CD1c-positive myeloid dendritic cell (primary cell): Measurements from ENCODE around the gene SPATA22.
"Not testable (repeated sequence)": the region's sequence is repeated elsewhere in the genome, so short reads cannot be mapped to it uniquely, and the experiment has no call there.

Experiments used
- DNase-seq: peaks from one replicate; pipeline ENCODE4 v3.0.0-alpha.2; 2016; ENCODE audit errors: extremely low spot score

SPATA22 gene

DNA sequence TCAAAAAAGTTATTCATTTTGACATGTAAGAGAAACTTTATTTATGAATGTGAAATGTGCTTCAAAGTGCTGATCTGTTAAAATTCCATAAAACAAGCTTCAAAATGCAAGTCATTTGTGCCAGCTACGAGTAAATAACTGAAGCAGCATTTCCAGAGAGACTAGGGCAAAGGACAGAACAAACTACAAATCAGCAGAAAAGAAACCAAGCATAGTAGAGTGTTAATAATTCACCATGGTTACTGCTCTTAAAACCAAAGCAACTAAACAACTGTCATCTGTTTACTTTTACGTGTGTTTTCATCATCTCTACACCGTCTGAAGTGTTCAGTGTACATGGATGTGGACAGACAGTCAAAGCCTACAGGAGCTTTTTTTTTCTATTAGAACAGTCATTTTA is 2.6 kb upstream of the SPATA22 start:
- no peak for DNase-seq

DNA sequence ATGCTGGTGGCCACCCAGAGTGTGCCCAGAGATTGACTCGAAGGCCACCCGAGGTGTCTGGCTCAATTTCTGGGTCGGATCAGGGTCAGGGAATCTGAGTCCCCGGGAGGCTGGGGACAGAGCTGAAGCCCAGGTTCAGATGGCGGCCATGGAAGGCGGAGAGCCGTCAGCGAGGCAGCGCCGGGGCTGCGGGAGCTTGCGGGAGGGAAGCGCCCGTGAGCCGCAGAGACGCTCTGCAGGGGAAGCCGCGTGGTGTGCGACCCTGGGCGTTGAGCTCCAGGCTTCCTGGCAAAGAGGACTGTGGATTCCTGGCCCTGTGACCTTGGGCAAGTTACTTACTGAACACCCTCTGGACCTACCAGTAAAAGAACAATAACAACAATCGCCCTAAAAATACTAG is 518 bp upstream of the SPATA22 start:
- no peak for DNase-seq

DNA sequence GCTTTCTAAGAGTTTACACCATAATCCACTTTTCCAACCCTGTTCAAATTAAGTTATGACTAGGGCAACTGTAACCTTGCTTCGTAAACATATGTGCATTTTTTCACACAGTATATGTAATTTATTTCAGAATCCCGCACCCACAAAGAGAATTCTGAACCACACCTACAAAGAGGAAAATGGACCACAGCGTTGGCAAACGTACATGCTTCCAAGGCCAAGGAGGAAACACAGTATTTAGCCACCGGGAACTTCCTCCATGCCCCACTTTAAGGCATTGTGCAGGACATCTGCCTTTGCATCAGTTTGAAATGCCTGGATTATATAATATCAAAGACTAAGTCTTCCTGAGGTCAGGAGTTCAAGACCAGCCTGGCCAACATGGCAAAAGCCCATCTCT is 2.1 kb downstream of the SPATA22 start:
- DNase-seq: no peak

DNA sequence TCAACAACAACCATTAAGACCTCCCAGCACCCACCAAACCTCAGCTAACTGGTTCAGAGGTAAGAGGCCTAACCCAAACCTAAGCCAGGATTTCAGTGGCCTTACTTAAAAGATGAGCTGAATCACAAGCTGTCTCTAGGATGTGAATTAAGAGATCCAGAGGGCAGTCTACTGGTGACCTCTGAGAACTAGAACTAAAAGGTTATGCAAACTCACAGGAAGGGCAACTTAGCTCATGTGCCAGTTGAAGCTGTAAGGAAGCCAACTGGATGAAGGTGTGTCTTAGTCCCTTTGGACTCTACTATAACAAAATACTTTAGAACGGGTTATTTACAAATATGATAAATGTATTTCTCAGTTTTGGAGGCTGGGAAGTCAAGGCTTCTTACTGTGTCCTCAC is 5.3 kb downstream of the SPATA22 start:
- DNase-seq: not testable (repeated sequence)

DNA sequence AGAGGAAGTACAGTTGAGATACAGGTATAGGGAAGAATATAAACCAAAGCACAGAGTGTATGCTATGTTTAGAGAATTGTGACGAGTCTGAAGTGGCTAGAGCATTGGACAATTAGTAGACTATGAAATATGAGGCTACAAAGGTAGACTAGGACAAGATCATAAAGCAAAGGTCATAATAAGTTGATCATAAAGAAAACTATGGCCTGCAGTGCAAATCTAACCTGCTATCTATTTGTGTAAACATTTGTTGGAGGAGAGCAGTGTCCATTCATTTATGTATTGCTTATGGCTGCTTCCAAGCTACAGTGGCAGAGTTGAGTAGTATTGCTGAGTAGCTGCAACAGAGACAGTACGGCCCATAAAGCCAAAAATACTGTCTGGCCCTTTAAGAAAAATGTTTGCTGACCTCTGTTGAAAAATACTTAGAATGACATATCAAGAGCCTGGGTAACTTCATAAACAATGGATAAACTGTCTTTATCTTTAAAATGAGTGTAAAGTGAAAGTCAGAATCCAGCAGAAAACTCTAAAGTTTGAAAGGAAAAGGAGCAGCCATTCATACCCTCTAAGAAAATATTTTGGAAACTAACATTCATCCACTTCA is 23.5 kb downstream of the SPATA22 start:
- DNase-seq: no peak

DNA sequence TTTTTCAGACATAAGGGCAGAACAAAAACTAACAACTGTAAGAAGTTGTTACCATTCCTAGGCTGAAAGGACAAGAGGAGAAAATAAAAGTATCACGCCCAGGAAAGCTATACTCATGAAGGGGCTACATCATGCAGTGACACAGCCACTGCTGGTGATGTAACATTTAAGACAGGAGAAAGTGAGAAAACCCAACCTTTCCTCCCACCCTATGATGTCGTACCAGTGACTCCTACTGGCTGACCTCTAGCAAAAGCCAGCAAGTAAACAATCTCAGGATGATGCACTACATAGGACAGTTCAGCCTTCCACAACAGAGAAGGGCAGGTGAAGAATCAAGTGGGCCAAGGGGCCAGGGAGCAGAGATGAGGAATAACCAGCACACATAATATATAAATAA is 24.0 kb downstream of the SPATA22 start:
- DNase-seq: no peak

DNA sequence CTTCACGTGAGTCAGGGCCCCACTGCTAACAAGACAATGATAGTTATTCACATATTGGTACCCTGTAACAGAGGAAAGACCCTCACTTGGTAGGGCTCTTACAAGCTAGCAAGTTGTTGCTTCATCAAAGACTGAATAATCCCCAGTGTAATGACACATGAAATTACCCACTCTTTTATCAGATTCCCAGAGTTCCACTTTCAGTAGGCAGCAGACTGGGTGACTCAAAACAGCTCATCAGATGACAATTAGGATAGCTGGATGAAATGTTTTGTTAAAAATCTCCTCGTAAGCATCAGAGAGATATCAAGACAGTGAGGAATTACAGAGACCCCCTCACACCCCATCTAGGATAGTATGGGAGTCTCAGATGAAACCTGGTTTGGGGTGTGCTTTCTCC is 31.2 kb downstream of the SPATA22 start:
- no peak for DNase-seq

DNA sequence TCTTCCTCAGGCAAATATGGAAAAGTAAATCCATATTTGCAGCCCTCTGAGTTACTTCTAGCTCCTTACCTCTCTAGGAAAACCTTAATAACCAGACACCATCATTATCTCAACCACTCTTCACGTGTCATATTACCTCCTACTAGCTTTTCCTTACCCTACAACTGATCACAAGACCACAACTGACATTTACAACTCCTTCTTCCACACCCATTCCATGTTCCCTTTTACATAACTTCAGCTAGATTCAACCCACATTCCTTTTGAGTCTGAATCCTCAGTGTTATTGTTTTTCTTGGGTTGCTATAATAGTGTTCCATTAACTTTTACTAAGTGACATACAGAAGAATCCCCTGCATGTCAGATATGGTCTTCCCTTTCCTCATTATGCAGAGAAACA is 33.3 kb downstream of the SPATA22 start:
- DNase-seq: no peak

DNA sequence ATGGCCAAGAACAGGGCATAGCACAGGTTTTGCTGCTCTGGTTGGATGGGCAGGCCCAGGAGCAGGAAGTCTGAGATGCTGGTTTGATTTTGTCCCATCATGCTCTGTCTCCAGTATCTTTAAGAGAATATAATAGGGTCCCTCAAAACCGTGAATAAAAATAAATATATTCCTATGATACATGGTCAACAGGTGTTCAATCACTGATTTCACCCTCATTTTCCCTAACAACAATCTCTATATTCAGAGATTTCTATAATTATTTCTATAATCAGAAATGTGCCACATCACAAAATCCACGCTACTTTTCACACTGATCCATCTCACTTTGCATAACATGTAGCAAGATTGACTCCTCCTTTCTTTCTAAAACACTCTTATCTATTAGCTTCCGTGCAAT is 37.9 kb downstream of the SPATA22 start, which contains the start of gene OR1E2:
OR1E2 (minus strand) TSS at position 101 of the 400 bp plus-strand sequence; CDS start at position 101, 0 bp downstream.
- DNase-seq: no peak

DNA sequence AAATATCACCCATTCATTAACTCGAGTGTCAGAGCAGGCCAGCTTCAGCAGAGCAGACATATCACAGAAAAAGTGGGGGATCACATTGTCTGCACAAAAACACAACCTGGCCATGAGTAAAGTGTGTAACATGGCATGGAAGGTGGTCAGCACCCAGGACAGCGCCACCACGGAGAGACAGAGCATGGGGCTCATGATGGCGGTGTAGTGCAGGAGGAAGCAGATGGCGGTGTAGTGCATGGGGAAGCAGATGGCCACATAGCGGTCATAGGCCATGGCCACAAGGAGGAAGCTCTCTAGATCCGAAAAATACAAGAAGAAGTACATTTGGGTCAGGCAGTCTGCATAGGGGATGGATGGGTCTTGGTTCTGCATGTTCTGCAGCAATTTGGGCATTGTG is 38.4 kb downstream of the SPATA22 start:
- DNase-seq: peak; percentile 46

DNA sequence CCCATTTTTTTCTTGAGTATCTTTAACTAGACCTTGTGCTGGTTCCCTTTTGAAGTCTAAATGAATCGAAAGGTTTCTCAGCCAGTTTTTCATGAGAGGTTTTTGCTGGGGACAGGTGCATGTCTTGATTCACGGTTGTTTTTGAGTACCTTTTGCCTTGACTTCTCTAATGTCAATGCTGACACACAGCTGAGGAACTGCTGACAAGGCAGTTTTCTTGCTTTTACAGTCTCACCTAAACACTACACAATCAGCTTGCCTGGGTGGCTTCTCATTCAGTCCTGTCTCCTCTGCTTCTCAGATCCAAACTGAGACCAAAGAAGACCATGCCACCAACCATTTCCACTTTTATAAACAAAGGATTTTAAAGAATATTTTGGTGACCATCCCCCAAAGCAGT is 53.4 kb downstream of the SPATA22 start:
- no peak for DNase-seq

DNA sequence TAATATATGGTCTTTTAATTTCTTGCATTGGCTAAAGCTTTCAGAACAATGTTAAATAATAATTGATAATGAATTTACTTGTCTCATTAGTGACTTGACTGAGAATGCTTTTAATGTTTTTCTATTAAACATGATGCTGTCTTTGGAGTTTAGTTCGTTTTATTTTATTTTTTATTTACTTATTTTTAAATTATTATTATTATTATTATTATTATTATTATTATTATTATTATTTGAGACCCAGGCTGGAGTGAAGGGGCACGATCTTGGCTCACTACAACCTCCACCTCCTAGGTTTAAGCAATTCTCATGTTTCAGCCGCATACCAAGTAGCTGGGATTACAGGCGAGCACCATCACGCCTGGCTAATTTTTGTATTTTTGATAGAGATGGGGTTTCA is 56.0 kb downstream of the SPATA22 start:
- no peak for DNase-seq

DNA sequence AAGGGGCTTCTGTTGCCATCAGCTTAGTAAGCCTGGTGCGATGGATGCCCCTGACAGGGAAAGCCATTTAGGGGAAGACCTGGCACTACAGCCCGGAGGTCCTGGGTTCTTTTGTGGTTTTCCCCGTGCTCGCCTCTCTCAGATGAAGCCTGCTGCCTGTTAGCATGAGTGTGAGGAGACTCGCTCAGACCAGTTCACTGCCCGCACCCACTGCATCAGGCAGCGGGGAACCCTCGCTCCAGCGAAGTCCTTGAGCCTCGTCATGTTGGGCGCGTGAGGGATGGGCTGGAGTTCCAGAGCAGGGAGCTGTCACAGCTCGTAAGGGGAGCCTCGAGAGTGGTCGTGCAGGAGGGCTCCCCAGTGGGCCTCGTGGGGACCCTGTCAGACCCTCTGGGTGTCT is 59.4 kb downstream of the SPATA22 start:
- DNase-seq: not testable (repeated sequence)

DNA sequence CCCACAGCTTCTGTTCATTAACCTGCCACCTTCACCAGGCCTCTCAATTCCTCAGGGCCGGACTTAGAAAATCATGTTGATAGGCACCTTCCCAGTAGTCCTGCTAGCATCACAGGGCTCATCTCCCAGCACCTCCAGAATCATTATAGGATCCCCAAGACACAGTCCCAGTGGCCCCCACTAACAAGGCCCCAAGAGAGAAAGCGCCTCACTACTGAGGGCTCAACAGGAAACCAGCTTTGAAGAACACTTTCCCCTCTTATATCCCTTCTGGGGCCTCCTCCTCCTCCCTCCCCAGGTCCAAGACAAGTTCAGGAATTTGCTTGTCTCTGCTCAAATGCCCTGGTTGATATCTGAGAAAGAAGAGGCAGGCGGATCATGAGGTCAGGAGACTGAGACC is 60.5 kb downstream of the SPATA22 start, which contains the start of gene OR3A3:
OR3A3 (plus strand) TSS at position 301 of the 400 bp plus-strand sequence.
- DNase-seq: no peak

DNA sequence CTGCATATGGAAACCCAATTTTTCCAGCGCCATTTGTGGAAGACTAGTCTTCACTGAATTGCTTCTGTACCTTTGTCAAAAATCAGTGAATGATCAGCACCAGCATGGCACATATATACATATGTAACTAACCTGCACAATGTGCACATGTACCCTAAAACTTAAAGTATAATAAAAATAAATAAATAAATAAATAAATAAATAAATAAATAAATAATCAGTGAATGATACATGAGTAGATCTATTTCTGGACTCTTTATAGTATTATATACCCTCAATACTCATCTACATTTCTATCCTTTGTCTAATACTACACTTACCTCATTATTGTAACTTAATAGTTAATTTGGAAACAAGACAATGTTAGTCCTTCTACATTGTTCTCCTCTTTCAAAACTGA is 67.8 kb downstream of the SPATA22 start:
- DNase-seq: not testable (repeated sequence)

DNA sequence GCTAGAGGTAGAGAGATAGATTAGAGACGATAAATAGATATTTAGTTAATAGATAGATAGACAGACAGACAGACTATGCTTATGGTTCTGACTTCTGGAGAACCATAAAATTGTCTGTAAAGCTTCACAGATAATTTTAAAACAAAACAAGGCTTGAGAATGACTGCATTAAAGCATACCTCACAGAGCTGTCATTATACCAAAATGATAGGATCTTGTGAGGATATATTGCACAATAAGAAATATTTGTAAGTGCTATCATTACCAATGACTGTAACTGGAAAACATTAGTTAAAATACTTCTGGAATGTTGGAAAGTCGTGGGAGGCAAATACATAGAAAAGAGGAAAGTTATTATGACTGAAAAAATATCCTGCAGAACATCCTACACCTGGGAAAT is 69.8 kb downstream of the SPATA22 start:
- DNase-seq: no peak

DNA sequence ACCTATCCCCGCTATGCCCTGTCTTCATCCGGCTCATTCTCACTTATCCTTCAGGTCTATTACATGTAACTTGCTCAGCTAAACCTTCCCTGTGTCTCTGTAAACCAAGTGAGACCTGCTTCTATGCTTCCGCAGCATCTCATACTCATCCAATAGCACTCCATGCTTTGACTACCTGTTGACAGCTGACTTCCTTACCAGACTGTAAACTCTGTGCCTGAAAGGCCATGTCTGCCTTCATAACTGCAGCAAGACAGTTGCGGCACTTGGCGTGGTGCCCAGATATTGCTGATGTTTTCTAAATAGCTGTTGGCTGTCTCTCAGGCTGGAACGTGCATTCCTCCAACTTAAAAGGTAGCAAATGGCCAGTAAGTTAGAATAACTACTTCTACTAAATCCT is 71.6 kb downstream of the SPATA22 start:
- no peak for DNase-seq

DNA sequence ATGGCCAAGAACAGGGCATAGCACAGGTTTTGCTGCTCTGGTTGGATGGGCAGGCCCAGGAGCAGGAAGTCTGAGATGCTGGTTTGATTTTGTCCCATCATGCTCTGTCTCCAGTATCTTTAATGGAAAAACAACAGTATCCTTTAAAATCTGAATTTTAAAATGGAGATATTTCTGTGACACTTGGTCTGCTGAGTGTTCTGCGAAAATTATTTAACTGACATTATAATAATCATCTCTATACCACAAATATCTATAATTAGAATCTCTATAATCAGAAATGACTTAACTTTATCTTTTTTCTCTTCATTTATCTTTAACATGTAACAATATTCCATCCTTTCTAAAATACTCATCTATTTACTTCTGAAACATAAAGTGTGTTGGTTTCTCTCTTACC is 73.3 kb downstream of the SPATA22 start, which contains the start of gene OR1E1:
OR1E1 (minus strand) TSS at position 101 of the 400 bp plus-strand sequence; CDS start at position 101, 0 bp downstream.
- no peak for DNase-seq

DNA sequence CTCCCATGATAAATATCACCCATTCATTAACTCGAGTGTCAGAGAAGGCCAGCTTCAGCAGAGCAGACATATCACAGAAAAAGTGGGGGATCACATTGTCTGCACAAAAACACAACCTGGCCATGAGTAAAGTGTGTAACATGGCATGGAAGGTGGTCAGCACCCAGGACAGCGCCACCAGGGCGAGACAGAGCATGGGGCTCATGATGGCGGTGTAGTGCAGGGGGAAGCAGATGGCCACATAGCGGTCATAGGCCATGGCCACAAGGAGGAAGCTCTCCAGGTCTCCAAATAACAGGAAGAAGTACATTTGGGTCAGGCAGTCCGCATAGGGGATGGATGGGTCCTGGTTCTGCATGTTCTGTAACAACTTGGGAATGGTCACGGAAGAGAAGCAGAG is 73.8 kb downstream of the SPATA22 start:
- peak; percentile 13 for DNase-seq
